HG03066 (cell line): ENCODE results near the gene CCDC187.

Source experiments
- ATAC-seq: cut with Tn5 transposase; IDR thresholded peaks from one replicate; pipeline ENCODE4 v1.9.1; 2021; ENCODE audit warnings: low read depth; ENCODE audit not compliant: unreplicated experiment

Gene CCDC187

DNA sequence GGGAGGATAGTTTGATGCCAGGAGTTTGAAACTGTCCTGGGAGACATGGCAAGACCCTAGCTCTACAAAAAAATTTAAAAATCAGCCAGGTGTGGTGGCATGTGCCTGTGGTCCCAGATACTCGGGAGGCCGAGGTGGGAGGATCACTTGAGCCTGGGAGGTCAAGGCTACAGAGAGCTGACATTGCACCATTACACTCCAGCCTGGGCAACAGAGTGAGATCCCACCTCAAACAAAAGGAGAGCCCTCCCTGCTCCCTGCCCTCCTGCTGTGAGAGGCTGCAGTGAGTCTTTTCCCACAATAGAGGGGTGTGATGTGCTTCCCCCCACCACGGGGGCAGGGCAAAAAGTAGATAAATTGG is 10.1 kb upstream of the CCDC187 start:
- ATAC-seq = no peak

DNA sequence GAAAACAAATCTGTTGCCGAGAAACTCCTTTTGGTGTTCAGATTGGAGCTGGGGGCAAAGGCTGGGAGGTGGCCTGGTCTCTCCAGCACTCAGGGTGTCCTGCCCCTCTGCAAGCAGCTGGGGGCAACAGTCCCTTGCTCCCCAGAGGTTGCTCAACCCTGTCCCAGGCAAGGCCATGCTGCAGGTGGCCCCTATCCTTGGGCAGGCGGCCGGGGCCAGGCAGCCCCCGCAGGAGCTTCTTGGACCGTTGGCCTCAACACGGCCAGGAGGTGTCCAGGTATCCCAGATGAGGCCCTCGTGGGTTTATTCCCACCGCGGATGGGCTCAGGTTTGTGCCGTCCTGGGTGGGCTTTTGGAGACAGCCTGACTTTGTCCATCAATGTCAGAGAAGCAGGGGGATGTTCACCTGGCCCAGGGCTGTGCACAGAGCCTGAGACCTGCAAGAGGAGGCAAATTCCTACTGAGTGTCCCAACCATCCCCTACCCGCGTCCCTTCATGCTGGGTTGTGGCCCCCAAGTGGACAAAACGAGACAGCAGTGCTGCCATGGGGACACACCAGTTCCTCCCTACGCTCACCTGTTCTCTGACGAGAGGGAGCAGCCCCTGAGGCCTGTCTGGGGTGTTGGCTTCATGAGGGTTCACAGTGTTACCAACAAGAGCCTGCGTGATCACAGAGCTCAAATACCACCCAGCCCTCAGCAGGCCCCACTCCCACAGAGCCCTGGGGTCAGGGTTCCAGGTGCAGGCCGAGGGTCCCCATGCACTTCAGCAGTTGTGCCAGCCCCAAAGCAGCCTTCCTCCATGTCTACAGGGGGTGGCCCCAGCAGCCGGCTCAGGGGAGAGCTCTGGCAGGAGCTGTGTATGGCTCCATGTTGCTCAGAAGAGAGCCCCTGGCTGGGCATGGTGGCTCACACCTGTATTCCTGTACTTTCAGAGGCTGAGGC is 9.5 kb upstream of the CCDC187 start:
- no peak for ATAC-seq

DNA sequence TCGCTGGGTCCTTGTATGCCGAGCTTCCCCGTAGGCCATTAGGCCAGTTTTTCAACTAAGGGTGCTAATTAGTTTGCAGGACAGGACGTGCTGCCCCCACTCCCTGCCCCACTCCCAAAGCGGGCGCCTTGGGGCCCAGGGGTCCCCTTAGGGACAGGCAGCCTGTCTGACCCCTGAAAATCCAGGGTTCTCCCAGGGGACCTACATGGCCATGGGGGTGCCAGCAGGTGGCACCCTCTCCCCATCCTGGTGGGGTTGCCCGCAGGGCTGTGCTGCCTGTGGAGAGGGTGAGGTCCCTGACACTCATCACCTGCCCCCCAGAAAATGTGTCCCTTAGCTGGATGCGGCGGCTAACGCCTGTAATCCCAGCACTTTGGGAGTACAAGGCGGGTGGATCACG is 8.5 kb upstream of the CCDC187 start:
- no peak for ATAC-seq

DNA sequence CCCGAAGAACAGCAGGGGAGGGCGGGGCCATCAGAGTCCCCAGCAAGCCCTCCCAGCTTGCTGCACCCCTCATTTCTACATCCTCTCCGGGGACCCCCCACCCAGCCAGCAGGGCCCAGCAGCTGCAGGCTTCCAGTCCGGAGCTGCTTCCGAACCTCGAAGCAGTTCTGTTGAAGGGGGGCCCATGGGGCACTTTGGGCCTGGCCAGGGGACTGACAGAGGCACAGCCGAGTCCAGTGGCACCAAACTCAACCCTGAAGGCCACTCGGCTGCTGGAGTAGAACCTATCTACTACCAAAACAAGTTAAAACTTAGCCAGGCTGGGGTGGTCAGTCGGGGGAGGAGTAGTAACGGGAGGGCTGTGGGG is 8.1 kb upstream of the CCDC187 start:
- ATAC-seq = no peak

DNA sequence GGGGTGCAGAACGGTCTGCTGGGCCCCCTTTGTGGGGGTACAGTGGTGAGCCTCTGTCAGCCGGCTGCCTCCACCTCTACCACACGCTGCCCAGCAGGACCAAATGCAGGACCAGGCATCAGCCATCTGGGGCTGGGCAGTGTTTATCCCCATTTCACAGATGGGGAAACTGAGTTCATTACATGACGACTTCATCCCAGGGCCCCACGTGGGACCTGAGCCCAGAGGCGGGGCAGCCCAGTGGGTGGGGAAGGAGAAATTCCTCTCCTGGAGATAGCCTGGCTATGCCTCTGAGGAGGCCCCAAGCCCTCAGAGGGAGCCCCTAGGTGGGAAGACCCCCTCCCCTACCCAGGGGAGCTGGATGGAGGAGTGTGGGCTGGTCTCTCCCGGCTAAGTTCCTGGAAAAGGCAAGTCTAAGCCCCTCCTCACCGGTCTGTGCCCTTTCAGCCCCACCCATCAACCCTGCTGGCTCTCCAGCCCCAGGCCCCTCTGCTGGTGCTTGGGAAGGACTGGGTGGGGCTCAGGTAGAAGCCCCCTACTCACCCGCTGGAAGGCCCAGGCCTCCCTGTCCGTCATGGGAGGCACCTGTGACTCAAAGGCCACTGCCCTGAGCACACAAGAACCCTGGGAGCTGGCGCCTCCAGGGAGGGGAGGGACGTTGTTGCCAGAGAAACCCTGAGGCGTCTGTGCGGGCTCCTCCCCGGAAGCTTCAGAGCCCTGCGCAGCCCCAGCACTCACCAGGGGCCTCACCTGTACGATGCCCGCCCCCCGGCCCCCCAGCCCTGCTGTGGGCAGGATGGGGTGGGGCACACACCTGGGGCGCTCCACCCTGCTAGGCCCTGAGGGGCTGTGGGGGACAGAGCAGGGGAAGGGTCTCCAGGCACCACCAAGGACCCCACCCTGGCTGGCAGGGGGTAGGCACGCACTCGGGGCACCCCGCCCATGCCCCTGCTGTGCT is 7.4 kb upstream of the CCDC187 start:
- no peak for ATAC-seq

DNA sequence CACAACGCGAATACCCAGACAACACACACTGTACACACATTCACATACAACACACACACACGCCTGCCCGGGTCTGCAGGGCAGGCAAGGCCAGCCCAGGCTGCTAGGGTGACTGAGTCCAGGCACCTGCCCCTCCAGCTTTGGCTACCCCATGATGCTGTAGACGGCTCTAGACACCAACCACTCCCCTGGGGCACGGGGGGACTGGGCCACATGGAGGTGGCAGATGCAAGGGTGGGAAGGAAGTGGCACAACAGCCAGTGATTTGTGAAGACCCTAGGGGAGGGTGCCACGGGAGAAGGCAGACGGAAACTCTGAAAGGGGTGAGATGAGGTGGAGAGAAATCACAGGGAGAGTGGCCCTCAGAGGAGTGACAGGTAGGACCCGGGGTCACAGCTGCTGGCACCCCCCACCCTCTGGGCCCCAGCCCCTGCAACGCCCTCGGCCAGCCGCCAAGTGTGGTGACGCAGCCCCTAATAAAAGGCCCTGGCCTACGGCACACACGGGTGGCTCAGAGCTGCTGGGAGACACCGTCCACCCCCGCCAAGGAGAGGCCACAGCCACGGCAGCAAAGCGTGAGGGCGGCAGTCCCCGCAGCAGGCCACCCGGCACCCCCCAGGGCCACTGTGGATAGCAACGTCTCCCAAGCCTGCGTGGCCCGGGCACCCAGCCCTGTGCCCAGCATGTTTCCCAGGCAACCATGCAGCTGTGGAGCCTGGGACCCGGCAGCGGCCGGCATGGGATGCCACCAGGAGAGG is 6.6 kb upstream of the CCDC187 start:
- no peak for ATAC-seq

DNA sequence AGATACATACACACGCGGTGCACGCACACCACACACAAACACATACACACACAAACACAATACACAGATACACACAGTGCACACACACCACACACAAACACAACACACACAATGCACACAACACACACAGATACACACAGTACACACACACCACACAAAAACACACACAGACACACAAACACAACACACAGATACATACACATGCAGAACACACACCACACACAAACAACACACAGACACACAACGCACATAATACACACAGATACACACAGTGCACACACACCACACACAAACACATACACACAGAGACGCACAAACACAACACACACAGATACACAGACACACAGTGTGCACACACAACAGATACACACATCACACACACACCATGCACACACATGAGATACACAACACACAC is 5.9 kb upstream of the CCDC187 start:
- no peak for ATAC-seq

DNA sequence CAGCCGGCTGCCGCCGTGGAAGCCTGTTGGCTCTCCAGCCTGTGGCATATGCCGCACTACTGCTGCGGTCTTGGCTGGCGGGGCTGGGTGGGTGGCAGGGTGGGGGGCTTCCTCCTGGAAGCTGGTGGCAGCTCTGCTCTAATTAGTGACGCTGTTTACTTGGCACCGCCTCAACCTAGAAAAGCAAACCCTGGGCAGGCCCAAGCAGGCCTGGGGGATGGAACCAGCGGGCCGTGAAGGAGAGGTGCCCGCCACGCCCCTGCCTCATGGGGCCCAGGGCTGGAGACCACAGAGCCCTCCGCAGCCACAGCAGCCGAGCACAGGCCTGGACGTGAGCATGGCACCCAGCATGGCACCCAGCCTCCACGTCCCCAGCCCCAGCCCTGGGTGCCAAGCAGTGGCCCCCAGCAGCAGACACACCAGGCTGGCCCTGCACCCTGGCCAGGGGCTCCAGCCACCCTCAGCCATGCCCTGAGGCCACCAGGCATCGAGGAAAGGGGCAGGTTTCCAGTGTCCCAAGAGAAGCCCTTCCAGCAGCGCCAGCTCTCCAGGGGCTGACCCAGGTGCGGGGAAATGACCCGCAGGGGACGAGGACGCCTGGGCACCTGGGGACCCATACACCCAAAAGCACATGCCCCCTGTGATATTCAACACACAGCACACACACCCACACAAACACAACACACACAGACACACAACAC is 5.4 kb upstream of the CCDC187 start:
- no peak for ATAC-seq

DNA sequence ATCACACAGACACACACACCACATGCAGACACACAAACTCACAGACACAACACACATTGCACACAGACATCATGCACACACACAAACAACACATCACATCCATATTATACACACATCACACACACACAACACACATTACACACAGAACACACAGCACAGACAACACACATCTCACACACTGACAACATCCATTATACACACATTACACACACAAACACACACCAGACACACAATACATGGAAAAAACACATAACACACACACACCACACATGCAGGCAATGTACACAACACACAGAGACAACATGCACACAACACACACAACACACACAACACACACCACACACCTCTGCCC is 4.8 kb upstream of the CCDC187 start:
- ATAC-seq = no peak

DNA sequence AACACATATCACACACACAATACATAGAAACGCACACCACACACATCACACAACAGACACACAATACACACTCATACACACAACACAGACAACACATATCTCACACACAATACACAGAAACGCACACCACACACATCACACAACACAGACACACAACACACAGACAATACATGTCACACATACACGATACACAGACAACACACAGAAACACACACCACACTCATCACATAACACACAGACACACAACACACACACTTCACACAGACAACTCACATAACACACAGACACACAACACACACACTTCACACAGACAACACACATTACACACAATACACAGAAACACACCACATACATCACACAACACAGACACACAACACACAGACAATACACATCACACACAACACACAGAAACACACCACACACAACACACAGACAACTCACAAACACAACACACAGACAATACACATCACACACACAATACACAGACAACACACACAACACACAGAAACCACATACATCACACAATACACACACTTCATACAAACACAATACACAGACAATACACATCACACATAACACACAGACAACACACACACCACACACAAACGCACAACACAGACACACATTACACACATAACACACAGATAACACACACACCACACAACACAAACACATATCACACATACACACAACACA is 4.3 kb upstream of the CCDC187 start:
- no peak for ATAC-seq

DNA sequence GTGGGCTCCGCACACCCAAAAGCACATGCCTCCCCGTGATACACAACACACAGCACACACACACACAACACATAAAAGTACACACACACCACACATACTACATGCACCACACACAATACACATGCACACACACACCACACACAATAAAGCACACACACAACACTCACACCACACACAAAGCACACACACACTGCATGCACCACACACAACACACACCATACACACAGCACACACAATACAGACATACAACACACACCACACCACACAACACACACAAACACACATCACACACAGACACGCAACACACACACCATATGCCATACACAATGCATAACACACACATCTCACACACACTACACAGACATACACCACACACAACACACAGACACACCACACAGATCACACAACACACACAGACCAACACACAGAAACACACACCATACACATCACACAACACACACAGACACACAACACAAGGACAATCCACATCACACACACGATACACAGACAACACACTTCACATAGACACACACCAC is 3.4 kb upstream of the CCDC187 start:
- ATAC-seq = no peak

DNA sequence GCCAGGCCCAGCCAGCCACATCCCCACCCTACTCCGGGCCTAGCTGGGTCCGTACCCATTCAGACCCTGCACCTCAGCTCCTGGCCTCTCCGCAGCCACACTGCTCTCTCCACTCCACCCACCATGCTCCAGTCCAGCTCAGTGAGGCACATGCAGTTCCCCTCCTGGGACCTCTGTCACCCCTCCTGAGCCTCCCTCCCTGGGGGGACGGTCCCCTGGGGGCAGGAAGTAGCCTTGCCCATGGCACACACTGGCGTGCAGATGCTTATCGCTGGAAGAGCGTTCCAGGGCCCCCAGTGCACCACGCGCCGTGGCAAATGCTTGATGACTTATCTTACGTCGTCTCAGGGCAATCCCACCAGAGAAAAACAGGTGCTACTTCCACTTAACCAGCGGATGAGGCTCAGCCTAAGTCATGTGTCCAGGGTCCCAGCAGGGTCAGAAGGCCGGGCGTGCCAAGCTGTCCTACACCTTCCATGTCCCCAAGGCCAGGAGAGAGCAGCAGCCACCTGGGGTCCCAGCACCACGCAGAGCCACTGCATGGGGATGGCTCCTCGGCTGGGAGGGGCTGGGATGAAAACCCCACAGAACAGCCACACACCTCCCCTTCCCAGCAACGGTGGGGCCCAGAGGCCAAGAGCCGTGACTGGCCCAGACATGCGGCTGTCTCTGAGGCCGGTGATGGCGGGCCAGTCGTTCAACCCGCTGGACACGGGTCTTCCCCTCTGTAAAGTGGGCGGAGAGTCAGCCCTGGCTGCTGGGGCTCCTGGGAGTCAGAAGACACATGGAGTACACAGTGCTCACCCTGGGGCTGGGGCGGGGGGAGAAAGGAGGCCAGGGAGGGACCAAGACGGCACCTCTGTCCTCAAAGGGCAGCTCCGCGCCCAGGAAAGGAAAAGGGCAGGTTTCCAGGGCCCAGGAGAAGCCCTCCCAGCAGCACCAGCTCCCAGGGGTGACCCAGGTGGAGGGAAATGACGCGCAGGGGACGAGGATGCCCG is 2.6 kb upstream of the CCDC187 start:
- ATAC-seq = no peak

DNA sequence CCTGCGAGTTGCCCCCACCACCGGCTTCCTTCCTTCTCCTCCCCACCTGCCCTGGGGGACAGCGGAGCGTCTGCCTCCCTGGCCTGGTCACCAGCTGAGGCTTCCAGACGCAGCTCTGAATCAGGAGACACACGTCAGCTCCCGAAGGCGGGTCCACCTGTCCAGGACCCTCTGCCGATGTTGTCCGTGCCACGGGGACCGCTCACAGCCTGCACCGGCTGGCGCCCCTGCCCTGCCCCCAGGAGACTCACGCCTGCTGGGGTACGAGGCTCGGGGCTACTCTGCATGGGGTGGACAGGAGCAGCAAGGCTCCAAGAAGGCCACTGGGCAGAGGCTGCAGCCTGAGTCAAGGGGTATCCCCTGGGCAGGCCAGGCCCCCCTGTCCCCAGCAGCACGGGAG is 1.9 kb upstream of the CCDC187 start:
- no peak for ATAC-seq

DNA sequence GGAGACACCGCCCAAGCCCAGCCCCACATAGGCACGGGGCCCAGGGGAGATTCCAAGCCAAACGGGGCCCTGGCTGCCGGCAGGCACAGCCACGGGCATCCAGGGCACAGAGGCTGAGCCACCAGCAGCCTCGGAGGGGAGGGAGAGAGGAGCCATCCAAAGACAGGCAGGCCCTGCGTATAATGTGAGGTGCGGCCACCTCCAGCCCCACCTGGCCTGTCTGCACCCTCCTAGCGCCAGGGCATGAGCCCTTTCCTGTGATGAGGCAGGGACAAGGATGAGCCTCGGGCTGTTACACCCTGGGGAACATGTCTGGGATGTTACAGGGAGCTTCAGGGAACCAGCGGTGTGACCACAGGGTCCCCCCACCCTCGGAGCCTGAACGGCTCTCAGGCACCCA is 1.1 kb upstream of the CCDC187 start:
- no peak for ATAC-seq

DNA sequence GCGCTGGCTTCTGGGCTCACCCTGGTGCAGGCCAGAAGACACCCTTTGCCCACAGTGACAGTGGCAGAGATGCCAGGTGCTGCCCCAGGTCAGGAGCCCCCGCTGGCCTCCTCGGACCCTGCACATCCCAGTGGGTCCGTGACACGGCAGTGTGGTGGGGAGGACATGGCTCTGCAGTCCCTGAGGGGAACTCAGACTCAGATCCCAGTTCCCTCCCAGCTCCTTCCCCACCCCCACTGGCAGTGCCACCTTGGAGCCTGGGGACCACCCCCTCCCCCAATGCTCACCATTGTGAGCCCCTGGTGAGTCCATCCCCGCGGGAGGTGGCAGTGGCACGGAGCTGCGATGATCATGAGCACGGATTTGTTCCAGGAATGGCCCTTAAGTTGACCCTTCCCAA is 562 bp upstream of the CCDC187 start:
- ATAC-seq = no peak

DNA sequence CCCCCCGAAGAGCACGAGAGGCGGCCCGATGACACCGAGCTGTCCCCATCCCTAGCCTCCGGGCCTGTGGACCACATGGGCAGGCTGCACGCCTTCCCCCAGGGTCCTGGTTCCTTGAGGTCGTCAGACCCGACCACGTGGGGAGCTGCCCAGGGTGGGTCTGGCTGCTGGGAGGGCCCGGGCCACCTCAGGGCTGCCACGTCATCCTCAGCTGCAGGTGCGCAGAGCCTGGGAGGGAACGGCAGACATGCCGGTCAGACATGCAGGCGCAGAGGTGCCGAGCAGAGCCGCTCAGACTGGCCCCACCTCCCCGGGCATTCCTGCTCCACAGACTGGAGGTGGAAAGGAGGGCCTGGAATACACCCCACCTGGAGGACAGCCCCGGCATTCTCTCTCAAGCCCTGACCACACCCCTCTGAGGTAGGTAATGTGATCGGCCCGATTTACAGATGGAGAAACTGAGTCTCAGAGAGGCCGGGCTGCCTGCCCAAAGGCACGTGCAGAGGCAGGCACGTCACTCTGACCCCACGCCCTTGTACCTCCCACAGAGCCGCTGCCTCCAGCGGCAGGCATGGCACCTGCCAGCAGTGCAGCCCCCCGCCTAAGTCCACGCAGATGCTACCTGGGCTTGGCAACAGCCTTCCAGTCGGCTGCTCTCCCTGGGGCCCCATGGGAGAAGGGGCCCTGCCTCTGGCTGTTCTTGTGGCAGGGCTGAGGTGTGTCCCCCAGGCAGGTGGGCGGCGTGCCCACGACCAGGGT is 649 bp downstream of the CCDC187 start:
- no peak for ATAC-seq

DNA sequence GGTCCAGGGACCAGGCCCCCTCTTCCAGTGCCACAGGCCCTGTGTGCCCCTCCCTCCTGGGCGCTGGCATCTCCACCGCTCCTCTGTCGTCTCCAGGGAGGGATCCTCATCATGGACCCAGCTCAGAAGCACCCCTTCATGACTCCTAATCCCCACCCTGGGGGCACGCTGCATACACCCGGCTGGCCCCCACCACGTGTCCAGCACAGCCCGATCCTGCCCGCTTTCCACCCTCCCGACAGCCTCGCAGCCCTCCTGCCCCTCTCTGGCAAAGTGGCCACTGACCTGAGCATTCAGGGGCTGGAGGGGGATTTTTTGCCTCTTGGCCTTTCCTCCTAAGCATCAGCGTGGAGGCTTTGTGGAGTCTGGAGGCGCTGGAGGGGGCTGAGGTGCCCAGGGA is 1.4 kb downstream of the CCDC187 start:
- ATAC-seq = no peak

DNA sequence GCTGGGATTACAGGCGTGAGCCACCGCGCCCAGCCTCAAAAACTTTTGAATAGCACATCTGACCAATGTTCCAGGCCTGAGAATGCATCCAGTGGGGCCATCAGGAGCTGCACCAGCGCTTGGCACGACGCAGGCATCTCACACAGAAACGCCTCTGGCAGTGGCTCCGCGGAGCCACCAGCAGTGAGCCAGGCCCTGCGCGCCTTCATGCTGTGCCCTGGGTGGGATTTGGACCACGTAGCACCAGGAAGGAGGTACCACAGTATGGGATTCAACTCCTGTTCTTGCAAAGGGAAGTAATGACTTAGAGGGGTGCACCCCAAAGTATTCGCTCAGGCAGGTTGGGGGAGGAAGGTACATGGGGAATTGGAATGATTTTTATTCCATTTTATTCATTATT is 3.0 kb downstream of the CCDC187 start:
- no peak for ATAC-seq
